ENCODE results near the gene TMEM132C. TPM values are rescaled to one million over a fixed set of nuclear protein-coding genes. Genes with fewer than 3 reads are reported as not detected.

The TMEM132C gene
- total and polyA plus RNA-seq, 2 of the 13 experiments (the other 11 are each of a cell fraction or from before 2014, with no cell fraction given) = not detected

- TF ChIP-seq THAP9 (CRISPR knock-in tag; IDR thresholded peaks at IDR 0.05; ENCODE audit: borderline replicate concordance) (no peak), TBX3 (IDR thresholded peaks at IDR 0.05; ENCODE audit: borderline replicate concordance) (no peak), SRY (CRISPR knock-in tag; IDR thresholded peaks at IDR 0.05) (no peak), ZNF75D (CRISPR knock-in tag; IDR thresholded peaks at IDR 0.05; ENCODE audit: borderline replicate concordance) (no peak), TRIM22 (IDR thresholded peaks at IDR 0.05) (no peak), ATF6 (CRISPR knock-in tag; conservative IDR thresholded peaks at IDR 0.05) (no peak), PATZ1 (CRISPR knock-in tag; IDR thresholded peaks at IDR 0.05) (no peak), RARA (CRISPR knock-in tag; IDR thresholded peaks at IDR 0.05) (no peak), ZNF775 (CRISPR knock-in tag; IDR thresholded peaks at IDR 0.05; ENCODE audit: borderline replicate concordance) (no peak), MTF1 (CRISPR knock-in tag; IDR thresholded peaks at IDR 0.05) (no peak), JUN (CRISPR knock-in tag; IDR thresholded peaks at IDR 0.05) (no peak), MBNL3 (CRISPR knock-in tag; conservative IDR thresholded peaks at IDR 0.05) (no peak)
Measured at GRCh38 chr12:128298091-128298748, 31.2 kb downstream of the TMEM132C start (continued).
